GM18951 (cell line): ENCODE measurements around the gene CTNNA1.
"Not testable (repeated sequence)": the region's sequence is repeated elsewhere in the genome, so short reads cannot be mapped to it uniquely, and the experiment has no call there.

Experiments used
- POLR2A ChIP-seq: IDR thresholded peaks from 4 replicates; pipeline ENCODE4 v1.6.1; 2011; ENCODE audit warnings: mild to moderate bottlenecking; ENCODE audit not compliant: insufficient read length, insufficient read depth; ENCODE audit errors: extremely low read depth
- in situ Hi-C: fragments of 300-500 bp; cut with MboI; formaldehyde crosslinking; loops from one replicate; pipeline ENCODE4 v1.12.0; 2022; ENCODE audit warnings: low sequenced_read_pairs, mixed read lengths, inconsistent platforms; ENCODE audit not compliant: unreplicated experiment

Gene CTNNA1

DNA sequence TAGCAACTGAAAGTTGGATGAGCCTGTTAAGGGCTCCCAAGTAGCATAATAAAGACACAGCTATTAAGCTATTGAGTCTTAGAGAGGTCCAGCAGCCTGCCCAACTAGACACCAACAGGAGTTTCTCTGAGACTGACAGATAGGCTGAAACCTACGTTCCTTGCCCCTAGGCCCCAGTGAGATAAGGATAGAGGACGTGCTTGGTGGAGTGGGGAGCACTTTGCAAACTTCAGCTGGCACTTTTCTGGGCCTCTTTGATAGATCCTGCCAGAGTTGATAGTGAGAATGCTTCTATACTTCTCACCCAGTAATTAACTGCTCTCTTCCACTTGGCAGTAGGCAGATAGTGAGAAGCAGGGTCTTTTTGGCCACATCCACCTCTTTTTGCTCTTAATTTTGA, 20.8 kb upstream of the CTNNA1 start:
- no peak for TF ChIP-seq POLR2A
- in situ Hi-C loops = no loop called here

DNA sequence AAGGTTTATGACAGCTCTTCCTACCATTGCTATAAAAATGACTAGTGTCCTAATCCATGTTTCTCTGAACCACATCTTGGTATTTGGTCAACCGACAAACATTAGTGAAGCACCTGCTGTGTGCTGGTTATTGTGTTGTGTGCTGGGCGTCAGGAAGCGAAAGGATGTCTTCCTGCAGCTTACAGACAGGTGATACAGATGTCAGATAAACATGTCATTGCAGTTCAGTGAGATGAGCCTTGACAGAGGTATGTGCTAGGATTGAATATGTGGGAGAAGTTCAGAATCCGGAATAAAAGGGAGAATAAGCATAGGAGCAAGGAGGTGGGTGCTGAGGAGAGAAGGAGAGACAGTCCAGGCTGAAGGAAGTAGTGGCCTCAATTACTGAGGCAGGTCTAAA, 20.3 kb upstream of the CTNNA1 start:
- in situ Hi-C loops = no loop called here
- no peak for TF ChIP-seq POLR2A

DNA sequence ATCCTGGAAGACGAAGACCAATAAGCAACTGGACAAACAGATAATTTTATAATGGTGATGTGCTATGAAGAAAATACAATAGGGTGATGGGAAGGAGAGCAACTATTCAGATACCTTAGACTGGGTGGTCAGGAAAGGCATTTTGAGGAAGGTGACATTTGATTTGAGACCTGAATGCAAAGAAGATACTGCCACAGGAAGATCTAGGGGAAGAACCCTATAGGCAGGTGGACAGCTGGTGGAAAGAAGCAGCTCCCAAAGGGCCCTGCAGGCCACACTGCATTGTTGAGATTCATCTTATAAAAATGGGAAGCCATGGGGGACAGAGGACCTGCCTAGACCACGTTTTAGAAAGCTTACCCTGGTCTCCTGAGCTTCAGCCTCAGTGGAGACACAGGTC, 19.7 kb upstream of the CTNNA1 start:
- in situ Hi-C loops = no loop called here
- no peak for TF ChIP-seq POLR2A

DNA sequence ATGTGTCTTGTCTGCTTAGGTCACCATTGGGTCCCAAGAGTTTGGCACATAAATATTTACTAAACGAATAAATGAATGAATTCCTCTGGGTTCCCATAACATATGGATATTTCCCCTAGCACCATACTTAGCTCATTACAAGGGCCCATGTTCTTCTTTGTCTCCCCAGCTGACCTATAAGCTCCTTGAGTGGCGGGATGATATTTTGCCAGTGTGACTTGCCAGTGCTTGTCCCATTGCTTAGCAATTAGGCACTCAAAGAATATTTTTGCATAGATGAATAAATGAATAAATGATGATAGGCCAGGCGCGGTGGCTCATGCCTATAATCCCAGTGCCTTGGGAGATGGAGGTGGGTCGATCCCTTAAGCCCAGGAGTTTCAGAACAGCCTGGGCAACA, 16.9 kb upstream of the CTNNA1 start:
- in situ Hi-C loops = no loop called here
- no peak for TF ChIP-seq POLR2A

DNA sequence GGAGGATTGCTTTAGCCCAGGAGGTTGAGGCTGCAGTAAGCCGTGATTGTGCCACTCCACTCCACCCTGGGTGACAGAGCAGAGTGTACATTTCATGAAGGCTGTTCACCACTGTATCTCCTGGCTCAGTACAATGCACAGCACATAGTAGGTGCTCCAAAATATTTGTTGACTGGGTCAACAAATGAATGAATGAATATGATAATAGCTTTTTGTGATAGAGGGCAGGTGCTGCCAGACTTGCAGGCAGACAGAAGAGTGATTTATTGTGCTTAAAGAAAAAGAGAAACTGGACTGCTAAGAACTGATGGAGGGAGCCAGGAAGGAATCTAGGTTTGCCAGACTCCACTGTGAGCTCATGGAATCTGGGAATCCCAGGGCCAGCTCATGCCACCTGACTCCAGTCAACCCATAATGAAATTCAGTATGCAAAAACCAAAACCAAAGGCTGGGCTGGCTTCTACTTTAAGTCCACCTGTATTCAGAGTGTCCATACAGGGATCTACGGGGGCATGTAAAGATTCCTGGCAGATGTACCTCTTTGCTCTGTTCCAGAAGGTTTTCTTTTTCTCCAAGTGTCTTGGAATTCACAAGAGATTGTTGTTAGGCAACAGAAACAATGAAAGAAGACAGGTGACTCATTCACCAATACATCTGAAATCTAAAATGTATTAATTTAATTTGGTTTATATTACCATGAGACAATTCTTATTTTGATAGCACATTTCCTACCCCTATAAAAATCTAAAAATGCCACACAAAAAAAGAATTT, 15.5 kb upstream of the CTNNA1 start:
- in situ Hi-C loops = no loop called here
- no peak for TF ChIP-seq POLR2A

DNA sequence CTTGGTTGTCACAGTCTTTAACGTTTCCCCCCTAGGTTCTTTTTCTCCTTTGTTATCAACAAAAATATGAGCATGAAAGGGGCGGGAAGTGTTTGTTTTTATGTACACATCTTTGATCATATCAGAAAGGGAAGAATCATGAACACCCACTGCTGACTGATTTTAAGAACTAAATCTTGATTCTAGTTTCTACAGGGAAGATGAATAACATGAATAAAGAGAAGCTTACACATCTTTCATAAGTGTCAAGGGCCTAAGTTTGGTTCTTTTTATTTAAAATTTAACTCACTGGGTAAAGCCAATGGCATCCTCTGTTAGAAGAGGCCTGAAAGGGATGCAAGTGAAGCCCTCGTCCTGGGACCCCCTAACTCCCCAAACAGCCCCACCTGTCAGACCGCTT, 14.8 kb upstream of the CTNNA1 start:
- in situ Hi-C loops = no loop called here
- TF ChIP-seq POLR2A = no peak

DNA sequence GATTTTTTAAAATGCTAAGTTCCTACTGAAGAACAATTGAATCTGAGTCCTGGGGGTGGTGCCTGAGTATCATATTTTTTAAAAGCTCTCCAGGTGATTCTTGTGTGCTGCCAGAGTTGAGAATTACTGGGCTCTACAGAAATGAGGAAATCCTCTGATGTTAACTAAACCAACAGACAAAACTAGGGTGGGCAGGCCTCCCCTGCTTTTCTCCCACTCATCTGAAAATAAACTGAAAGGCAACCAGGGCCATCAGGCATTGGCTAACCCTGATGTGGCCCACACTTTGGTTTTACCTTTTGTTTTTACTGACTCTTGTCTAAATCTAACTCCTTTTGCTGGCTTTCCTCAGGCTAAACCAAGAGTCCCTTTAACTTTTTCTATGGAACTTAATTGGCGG, 13.3 kb upstream of the CTNNA1 start:
- TF ChIP-seq POLR2A = no peak
- in situ Hi-C loops = no loop called here

DNA sequence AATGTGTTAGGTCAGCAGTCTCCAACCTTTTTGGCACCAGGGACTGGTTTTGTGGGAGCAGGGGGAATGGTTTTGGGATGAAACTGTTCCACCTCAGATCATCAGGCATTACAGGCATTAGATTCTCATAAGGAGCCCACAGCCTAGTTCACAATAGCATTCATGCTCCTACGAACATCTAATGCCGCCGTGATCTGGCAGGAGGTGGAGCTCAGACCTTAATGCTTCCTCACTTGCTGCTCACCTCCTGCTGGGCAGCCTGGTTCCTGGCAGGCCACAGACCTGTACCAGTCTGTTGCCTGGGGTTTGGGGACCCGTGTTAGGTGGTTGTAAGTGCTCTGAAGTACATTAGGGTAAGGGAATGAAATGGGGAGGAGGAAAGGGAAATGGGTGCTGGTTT, 9.7 kb upstream of the CTNNA1 start:
- in situ Hi-C loops = no loop called here
- no peak for TF ChIP-seq POLR2A

DNA sequence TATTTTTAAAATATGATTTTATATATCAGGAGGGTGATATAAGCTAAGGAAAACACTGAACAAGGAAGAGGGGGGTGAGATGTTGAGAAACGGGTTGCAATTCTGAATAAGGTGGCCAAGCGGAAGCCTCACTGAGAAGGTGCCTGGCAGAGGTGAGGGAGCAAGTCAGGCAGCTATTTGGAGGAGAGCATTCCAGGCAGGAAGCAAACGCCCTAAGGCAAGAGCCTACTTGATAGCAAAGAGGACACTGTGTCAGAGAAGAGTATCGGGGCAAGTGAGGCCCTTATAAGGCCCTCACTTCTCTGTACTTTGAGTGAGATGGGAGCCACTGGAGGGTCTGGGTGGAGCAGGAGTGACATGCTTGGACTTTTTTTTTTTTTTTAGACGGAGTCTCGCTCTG, 8.0 kb upstream of the CTNNA1 start:
- in situ Hi-C loops = no loop called here
- TF ChIP-seq POLR2A = no peak

DNA sequence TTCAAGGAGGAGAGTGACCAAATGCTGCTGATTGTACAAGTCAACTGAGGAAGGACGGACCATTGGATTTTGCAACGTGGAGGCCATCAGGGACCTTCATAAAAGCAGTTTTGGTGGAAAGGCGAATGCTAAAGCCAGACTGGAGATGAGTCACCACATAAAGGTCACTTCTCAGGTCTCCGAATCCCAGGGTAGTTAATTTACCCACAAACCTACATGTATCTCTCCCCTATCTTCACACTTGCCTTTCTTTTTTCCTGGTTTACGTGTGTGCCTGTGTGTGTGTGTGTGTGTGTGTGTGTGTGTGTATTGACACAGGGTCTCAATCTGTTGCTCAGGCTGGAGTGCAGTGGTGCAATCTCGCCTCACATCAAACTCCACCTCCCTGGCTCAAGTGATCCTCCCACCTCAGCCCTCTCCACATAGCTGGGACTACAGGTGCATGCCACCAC, 4.6 kb upstream of the CTNNA1 start:
- in situ Hi-C loops = no loop called here

DNA sequence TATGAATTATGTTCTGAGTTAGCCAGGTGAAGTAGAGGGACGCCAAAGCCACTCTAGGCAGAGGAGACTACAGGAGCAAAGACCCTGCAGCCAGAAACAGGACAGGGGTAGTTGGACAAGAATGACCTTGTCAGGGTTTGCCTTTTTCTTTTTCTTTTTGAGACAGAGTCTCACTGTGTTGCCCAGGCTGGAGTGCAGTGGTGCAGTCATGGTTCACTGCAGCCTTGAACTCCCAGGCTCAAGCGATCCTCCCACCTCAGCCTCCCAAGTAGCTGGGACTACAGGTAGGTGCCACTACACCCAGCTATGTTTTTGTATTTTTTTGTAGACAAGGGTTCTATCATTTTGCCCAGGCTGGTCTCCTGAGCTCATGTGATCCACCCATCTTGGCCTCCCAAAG, 1.9 kb upstream of the CTNNA1 start:
- in situ Hi-C loops = not testable (repeated sequence)

More for the DNA sequence above, 4.6 kb upstream of the CTNNA1 start:
- no peak for TF ChIP-seq POLR2A

DNA sequence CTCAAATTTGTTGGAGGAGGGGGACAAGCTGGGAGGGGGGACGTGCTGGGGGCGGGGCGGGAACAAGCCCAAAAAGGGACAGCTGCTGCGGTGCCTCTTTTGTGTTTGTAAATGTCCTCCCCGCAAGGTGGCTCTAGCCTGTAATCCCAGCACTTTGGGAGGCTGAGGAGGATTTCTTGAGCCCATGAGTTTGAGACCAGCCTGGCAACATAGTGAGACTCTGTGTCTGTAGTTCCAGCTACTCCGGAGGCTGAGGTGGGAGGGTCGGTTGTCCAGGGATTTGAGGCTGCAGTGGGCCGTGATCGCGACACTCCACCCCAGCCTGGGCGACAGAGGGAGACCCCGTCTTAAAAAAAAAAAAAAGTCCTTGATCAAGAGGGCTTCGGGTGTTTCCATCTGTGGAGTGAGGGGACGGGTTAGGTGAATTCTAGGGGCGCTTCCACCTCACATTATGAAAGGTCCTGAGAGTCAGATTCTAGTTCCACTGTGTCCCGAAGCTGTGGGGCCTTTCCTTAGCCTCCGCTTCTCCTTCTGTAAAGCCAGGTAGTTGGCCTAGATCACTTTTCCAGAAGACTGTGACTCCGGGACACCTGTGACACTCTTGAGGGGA, 779 bp upstream of the CTNNA1 start:
- in situ Hi-C loops = no loop called here
- no peak for TF ChIP-seq POLR2A

DNA sequence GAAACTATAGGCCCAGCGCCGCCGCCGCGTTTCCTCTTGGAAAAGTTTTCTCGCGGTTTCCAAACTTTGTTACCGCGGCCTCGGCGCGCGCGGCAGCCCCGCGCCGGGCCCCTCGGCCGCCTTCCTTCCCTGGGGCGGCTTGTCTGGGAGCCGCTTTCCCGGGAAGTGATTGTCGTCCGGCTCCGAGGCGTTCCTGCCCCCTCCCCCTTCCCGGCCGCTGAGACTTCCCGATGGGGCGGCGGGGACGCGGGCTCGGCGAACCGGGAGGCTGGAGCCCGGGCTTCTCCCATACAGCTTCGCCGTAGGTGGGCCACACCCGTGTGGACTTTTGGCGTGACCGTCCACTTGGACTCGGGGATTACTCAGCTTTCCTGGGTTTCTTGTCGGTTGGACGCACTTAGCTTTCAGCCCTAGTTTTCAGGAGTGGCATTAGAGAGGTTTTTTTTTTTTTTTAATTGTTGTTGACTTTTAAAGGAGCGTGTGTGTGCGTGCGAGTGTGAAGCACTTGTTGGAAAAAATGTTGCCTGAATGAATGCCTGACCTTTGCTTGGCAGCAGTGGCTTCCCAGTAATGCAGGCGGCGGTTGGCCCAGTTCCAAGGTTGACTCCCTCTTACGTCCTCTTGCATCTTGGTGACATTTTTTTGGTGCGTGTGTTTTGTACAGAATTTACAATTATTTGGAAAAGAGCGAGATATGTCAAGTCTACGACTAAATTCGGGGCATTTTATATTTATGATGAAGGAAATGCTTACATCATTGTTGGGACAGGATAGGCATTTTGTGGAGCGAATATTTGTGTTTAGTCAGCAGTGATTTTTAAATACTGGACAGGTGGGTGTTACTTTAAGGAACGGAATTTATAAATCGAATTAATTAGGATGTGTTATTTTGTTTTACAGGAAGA, 821 bp downstream of the CTNNA1 start:
- in situ Hi-C loops = no loop called here
- TF ChIP-seq POLR2A = no peak
